Inflammatory macrophage (primary cell): Measurements from ENCODE around the gene TRIOBP.
"Not testable (repeated sequence)": the region's sequence is repeated elsewhere in the genome, so short reads cannot be mapped to it uniquely, and the experiment has no call there.

ENCODE experiments used
- DNase-seq, 2 donors: peaks; one replicate each; pipeline ENCODE4 v3.0.0-alpha.2; 2020 to 2022

The TRIOBP gene

DNA sequence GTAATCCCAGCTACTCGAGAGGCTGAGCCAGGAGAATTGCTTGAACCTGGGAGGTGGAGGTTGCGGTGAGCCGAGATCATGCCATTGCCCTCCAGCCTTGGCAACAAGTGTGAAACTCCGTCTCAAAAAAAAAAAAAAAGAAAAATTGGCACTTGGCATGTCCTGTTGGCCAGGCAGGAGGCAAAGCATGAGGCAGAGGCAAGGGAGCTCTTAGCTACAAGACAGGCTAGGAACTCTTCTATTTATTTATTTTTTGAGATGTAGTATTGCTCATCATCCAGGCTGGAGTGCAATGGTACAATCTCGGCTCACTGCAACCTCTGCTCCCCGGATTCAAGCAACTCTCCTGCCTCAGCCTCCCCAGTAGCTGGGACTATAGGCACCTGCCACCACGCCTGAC, 2.7 kb upstream of the TRIOBP start:
- not testable (repeated sequence) for DNase-seq

DNA sequence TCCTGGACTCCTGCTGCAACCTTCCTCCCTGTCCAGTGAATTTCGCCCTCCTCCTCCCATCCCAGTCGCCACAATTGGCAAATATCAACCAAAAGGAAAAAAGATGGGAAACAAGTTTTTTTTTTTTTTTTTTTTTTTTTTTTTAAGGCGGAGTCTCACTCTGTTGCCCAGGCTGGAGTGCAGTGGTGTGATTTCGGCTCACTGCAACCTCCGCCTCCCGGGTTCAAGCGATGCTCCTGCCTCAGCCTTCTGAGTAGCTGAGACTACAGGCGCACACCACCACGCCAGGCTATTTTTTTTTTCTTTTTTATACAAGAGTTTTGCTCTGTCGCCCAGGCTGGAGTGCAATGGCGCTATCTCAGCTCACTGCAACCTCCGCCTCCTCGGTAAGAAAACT, 590 bp upstream of the TRIOBP start:
- not testable (repeated sequence) for DNase-seq

DNA sequence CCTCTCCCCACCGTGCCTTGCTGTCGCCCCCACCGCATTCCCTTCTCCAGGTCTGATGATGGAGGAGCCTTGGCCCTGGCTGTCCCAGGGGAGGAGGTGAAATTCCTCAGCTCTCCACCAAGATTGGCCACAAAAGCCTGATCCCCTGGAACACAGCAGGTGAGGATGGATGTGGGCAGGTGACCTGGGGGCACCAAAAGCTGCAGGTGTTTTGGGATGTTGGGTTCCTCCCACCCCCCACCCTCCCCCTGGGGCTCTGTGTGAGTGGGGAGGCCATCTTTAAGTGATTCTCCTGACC, 639 bp downstream of the TRIOBP start:
- no peak for DNase-seq

DNA sequence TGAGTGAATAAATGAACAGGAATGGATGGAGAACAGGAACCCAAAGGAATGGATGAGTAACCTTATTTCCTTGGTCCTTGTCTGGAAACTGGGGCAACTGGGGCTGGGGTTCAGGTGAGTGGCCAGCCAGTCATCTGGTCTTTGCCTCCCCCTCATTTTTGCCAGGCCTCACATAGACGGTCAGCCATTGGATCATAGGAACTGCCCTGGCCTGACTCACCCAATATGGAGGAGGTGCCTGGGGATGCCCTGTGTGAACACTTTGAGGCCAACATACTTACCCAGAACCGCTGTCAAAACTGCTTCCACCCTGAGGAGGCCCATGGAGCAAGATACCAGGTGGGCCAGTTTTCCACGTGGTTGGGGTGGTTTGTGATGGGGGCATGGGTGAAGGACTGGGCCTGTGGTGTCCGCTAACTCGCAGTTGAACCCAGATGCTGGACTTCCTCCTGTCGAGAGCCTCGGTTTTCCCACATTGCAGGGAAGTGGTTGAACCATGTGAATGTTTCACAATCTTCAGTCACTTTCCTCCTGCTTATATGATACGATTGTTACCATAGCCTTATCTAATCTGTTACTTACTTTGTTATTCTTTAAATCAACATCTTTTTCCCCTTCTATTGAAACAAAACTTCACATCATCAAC, 4.4 kb downstream of the TRIOBP start:
- DNase-seq = peak; percentile 77 to 88

DNA sequence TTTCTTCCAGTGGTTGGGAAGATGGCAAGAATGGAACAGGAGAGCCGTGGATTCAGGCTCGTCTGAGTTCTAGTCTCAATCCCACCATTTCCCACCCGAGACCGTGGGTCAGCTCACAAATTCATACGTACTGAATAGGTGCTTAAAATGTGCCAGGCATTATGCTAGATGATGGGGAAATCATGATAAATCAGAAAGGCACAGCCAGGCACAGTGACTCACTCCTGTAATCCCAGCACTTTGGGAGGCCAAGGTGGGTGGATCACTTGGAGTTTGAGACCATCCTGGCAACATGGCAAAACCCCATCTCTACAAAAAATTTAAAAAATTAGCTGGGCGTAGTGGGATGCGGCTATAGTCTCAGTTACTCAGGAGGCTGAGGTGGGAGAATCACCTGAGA, 7.1 kb downstream of the TRIOBP start:
- no peak for DNase-seq

DNA sequence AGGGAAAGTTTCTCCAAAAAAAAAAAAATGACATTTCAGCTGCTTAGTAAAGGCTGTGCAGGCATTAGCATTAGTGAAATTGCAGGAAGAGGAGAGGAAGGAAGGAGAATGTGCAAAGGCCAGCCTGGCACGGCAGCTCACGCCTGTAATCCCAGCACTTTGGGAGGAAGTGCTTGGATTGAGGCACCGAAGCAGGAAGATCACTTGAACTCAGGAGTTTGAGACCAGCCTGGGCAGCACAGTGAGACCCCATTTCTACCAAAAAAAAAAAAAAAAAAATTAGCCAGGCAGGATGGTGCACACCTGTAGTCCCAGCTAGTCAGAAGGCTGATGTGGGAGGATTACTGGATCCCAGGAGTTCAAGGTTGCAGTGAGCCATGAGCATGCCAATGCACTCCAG, 7.8 kb downstream of the TRIOBP start:
- no peak for DNase-seq

DNA sequence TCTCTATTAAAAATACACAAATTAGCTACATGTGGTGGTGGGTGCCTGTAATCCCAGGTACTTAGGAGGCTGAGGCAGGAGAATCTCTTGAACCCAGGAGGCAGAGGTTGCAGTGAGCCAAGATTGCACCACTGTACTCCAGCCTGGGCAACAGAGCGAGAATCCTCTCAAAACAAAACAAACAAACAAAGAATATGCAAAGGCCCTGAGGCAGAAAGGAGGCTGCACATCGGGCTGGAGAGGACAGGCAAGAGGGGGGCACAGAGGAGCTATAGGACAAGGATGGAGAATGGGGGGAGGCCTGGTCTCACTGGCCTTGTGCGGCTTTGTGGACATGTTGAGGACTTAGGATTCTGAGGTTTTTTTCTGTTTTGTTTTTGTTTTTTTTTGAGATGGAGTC, 8.4 kb downstream of the TRIOBP start:
- DNase-seq = no peak

DNA sequence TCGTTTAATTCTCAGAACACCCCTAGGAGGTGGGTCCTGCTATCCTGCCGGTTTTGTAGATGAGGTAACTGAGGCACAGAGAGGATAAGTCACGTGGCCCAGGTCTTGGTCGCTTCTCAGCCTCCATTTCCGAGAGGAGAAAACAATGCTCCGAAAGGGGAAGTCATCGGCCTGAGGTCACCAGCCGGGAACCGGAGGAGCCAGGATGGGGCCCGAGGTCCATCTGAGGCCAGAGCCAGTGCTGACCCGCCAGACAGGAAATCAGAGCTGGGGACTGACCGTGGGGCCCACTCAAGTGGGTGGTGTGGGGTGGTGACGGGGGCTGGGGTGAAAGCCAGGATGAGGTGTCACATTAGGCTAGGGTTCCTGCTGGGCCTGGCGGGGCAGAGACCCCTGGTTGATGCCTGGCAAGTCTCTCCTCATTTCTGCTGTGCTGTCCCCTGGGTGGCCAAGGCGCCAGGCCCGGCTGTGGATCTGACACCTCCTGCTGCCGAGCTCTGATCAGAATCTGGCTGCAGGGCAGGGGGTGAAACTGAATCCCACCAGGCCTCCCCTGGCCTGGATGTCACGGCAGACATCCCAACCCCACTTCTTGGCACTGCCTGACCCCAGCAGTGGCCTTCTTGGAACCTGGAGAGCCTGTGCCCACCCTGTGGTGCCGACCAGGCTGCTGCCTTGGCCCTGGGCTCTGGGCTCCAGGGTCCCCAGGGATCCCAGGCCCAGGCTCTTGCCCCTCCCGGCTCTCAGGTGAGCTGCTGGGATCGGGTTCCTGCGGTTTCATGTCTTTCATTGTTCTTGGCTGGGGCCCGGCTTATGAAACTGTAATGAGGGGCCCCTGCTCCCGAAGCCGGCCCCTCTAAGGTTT, 12.0 kb downstream of the TRIOBP start:
- peak; percentile 54 to 58 for DNase-seq

DNA sequence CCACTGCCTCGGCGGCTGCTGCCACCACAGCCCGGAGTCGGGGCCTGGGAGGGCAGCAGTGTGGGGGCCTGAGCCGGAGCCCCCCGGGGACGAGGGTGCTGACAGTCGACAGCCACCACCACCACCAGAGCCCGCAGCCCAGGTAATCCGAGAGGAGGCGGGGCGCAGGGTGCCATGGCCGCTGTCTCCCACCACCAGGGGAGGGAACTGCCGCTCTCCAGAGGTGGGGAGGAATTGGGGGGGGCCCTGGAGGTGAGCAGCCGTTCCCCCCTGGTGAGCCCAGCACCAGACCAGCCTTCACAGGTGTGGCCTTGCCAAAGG, 12.6 kb downstream of the TRIOBP start:
- DNase-seq = no peak

DNA sequence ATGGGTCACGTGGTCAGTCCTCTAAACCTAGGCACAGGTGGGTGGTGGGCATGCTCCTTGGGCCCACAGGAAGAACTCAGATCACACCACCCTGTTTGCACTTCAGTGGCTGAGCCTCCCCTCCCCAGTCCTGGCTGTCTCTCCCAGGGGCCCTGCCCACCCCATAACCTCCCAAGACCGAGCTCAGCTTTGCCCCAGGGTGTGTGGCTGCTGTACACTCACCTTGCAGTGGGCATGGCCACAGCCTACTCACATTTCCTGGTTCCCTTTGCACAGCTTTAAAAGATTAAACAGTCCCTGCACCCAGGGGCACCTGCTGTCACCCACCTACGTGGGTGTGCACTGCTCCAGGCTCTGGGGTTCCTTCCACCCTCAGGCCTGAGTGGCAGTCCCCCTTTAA, 13.8 kb downstream of the TRIOBP start:
- DNase-seq = no peak

DNA sequence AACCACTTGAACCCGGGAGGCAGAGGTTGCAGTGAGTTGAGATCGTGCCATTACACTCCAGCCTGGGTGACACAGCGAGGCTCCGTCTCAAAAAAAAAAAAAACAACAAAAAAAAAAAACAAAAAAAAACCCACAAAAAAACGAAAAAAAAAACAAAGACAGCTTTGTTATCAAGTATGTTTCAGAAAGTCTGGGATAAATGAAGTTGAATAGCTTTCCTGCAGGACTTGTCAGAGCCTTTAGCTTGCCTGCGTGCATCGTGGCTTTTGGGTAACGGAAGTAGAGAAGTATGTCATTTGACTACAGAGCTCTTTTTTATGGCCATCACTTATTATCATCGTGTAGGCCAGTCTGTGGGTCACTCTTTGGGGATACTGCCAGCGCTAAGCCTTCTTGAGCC, 14.6 kb downstream of the TRIOBP start:
- DNase-seq = no peak

DNA sequence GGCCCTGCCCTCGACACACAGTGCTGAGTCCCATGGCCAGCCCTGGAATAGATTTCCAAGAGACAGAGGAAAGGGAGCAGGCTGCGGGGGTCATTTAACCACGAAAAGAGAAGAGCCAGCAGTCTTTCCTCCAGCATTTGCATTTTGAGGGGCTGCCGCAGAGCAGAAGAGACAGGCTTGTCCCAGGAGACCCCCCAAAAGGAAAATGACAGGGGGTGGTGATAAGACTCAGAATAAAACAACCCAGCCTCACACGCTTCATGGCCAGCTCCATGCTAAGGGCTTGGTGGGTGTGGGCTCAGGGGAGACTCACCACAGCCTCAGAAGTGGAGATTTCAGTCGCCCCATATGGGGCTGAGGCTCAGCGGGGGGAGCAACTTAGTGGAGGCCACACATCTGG, 16.9 kb downstream of the TRIOBP start:
- no peak for DNase-seq

DNA sequence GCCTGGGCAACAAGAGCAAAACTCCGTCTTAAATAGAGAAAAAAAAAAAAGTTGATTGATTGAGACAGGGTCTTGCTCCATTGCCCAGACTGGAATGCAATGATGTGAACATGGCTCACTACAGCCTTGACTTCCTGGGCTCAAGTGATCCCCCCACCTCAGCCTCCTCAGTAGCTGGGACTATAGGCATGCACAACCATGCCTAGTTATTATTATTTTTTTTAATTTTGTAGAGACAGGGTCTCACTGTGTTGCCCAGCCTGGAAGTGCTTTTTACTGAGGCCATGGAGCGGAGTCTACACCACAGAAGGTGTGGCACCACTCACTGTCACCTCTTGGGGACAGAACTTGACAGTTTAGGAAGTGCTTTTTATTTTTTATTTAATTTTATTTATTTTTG, 17.8 kb downstream of the TRIOBP start:
- no peak for DNase-seq

DNA sequence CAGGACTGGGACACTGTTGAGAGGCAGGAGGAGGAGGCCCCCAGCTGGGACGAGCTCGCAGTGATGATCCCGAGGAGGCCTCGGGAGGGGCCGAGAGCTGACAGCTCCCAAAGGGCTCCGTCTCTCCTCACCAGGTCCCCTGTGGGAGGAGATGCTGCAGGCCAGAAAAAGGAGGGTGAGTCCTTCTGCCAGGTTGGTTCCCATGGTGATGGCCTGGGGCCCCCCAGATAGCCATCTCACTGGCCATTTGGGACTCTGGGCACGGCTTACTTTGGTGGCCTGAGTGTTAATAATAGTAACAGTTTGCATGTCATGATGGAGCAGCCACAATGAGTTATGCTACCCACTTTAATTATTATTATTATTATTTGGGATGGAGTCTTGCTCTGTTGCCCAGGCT, 18.9 kb downstream of the TRIOBP start:
- no peak for DNase-seq

DNA sequence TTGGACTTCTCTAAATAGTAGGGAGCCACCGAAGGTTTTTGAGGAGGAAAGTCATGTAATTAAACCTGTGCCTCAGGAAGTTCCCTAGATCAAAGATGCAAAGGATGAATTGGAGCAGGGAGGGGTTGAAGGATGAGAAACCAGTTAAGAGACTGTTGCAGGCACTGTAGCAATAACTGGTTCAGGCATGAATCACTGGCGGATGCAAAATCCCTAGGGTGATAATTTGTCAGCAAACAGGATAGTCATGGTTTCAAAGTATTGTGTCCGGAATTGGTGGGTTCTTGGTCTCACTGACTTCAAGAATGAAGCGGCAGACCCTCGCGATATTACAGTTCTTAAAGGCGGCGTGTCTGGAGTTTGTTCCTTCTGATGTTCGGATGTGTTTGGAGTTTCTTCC, 19.9 kb downstream of the TRIOBP start:
- DNase-seq = no peak

DNA sequence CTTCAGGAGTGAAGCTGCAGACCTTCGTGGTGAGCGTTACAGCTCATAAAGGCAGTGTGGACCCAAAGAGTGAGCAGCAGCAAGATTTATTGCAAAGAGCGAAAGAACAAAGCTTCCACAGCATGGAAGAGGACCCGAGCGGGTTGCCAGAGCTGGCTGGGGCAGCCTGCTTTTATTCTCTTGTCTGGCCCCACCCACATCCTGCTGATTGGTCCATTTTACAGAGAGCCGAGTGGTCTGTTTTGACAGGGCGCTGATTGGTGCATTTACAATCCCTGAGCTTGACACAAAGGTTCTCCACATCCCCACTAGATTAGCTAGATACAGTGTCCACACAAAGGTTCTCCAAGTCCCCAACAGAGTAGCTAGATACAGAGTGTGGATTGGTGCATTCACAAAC, 20.4 kb downstream of the TRIOBP start:
- DNase-seq = not testable (repeated sequence)

DNA sequence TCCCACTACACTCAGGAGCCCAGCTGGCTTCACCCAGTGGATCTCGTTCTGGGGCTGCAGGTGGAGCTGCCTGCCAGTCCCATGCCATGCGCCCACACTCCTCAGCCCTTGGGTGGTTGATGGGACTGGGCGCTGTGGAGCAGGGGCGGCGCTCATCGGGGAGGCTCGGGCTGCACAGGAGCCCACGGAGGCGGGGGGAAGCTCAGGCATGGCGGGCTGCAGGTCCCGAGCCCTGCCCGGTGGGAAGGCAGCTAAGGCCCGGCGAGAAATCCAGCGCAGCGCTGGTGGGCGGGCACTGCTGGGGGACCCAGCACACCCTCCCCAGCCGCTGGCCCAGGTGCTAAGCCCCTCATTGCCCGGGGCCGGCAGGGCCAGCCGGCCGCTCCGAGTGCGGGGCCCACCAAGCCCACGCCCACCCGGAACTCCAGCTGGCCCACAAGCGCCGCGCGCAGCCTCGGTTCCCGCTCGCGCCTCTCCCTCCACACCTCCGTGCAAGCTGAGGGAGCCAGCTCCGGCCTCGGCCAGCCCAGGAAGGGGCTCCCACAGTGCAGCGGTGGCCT, 21.0 kb downstream of the TRIOBP start:
- not testable (repeated sequence) for DNase-seq

DNA sequence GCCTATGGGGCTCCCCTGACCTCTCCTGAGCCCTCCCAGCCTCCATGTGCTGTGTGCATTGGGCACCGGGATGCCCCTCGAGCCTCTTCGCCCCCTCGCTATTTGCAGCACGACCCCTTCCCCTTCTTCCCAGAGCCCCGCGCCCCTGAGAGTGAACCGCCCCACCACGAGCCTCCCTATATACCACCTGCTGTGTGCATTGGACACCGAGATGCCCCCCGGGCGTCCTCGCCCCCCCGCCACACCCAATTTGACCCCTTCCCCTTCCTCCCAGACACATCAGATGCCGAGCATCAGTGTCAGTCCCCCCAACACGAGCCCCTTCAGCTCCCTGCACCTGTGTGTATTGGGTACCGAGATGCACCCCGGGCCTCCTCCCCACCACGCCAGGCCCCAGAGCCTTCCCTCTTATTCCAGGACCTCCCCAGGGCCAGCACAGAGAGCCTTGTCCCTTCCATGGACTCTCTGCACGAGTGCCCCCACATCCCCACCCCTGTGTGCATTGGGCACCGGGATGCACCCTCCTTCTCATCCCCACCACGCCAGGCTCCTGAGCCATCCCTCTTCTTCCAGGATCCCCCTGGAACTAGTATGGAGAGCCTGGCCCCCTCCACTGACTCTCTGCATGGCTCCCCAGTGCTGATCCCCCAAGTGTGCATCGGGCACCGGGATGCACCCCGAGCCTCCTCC, 28.8 kb downstream of the TRIOBP start:
- DNase-seq = no peak

DNA sequence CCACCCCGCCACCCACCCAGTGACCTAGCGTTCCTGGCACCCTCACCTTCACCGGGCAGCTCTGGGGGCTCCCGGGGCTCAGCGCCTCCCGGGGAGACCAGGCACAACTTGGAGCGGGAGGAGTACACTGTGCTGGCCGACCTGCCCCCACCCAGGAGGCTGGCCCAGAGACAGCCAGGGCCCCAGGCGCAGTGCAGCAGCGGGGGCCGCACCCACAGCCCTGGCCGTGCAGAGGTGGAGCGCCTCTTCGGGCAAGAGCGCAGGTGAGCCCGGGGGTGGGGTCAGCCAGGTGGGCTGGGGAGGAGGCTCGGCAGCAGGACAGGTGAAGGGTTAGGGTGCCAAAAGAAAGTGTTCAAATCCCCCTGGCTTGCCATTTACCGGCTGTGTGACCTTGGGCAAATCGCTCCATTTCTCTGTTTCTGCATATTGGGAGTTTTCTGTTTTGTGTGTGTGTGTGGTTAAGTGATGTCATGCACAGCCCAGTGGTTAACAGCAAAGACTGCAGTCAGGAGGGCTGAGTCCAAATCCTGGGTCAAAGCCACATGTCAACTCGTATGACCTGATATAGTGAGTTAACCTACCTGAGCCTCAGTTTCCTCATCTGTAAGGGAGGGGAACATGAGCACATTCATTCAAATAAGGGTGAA, 29.5 kb downstream of the TRIOBP start:
- peak; percentile 55 to 69 for DNase-seq

DNA sequence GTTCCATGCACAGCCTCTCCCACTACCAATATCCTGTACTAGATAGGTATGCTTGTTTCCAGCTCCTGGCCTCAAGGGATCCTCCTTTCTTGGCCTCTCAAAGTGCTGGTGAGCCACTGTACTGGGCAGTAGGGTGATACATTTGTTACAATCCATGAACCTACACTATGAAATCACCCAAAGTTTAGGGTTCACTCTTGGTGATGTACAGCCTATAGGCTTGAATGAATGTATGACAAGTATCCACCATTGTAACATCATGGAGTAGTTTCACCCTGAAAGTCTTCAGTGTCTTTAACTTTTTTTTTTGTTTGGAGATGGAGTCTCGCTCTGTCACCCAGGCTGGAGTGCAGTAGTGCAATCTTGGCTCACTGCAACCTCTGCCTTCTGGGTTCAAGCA, 31.8 kb downstream of the TRIOBP start:
- no peak for DNase-seq

DNA sequence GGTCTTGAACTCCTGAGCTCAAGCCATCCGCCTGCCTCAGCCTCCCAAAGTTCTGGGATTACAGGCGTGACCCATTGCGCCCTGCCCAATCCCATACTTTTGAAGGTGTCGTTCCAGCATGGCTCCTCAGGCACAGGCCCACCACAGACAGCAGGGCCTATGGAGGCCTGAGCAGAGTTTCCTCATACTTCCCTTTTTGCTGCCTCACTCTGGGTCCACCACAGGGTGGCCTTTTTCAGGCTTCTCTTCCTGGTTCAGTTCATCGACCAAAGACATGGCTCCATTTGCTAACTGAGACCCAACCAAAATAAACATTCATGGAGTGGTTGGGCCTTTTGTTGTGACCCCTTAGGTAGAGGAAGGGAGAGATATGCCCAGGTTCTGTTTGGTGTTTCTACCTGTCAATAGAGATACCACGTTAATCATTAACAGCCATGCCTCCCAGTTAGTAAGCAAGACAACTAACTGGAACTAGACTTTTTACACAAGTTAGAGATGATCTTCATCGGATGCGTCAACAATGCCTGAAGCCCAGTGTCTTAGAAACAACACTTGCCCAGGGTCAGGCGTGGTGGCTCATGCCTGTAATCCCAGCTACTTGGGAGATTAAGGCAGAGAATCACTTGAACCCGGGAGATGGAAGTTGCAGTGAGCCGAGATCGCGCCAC, 35.1 kb downstream of the TRIOBP start:
- DNase-seq = peak; percentile 69 to 74

DNA sequence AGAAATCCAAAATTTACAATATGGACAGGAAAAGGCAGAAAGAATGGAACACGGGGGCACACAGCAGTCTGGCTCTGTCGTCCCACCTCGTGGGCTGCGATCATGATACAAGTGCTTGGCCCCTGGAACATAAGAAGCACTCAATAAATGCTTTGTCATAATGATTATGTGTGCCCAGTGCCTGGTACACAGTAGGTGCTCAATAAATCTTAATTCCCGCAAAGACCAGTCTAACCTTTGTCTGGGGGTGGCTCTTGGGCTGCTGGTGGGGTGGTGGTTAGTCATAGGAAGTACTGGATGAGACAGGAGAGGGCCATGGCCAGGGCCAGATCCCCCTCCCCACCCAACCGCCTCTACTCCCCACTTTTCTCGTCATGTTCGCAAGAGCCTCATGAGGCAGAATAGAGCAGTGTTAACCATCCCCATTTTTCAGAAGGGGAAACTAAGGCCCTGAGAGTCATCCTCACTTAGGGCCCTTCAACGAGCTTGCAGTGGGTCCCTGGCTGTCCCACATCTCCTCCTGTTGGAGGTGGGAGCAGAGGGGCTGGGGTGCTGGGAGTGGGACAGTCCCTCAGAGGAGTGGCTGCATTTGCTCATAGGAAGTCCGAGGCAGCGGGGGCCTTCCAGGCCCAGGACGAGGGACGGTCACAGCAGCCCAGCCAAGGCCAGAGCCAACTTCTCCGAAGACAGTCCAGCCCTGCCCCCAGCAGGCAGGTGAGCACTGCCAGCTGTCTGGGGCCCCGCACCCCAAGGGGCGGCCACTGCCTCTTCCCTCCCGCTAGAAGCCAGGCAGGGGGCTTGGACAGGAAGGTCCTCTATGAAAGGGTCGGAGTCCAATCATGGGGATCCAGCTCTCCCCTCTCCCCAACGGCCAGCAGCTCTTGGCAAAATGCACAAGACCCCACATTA, 36.1 kb downstream of the TRIOBP start:
- DNase-seq = no peak
